ENCODE measurements around the gene SC5D. TPM values are rescaled to one million over a fixed set of nuclear protein-coding genes. Genes with fewer than 3 reads are reported as not detected.

SC5D gene
- total and polyA plus RNA-seq, 2 of the 8 experiments (the other 6 are each of a cell fraction or from before 2014, with no cell fraction given), result 73.9 to 90.3 TPM

DNA sequence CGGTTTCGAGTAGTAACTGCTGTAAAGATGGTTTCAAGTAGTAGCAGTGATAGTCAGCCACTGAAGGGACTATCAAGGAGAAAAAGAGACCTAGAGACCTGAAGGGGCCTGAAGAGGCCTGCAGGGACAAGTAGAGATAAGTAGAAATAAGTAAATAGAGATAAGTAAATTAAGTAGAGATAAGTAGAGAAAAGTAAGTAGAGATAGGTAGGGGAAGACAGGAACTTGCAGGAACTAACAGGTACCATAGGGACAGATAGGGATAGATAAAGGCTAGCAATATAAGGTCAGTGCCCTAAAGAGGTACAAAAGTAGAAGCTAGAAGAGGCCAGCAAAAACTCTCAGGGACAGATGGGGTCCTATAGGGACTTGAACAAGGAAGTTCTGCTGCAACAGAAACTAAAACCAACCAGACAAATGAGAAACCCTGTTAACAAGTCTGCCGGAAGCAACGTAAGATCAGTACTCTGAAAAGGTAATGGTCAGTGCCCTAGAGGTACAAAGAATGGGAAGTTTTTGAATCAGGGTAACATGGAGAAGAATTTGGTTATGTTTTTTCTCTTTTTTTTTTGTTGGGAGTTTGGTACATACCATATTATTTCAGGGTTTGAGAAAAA, 9.6 kb upstream of the SC5D start (continued):
- TF ChIP-seq, protein P1, sequence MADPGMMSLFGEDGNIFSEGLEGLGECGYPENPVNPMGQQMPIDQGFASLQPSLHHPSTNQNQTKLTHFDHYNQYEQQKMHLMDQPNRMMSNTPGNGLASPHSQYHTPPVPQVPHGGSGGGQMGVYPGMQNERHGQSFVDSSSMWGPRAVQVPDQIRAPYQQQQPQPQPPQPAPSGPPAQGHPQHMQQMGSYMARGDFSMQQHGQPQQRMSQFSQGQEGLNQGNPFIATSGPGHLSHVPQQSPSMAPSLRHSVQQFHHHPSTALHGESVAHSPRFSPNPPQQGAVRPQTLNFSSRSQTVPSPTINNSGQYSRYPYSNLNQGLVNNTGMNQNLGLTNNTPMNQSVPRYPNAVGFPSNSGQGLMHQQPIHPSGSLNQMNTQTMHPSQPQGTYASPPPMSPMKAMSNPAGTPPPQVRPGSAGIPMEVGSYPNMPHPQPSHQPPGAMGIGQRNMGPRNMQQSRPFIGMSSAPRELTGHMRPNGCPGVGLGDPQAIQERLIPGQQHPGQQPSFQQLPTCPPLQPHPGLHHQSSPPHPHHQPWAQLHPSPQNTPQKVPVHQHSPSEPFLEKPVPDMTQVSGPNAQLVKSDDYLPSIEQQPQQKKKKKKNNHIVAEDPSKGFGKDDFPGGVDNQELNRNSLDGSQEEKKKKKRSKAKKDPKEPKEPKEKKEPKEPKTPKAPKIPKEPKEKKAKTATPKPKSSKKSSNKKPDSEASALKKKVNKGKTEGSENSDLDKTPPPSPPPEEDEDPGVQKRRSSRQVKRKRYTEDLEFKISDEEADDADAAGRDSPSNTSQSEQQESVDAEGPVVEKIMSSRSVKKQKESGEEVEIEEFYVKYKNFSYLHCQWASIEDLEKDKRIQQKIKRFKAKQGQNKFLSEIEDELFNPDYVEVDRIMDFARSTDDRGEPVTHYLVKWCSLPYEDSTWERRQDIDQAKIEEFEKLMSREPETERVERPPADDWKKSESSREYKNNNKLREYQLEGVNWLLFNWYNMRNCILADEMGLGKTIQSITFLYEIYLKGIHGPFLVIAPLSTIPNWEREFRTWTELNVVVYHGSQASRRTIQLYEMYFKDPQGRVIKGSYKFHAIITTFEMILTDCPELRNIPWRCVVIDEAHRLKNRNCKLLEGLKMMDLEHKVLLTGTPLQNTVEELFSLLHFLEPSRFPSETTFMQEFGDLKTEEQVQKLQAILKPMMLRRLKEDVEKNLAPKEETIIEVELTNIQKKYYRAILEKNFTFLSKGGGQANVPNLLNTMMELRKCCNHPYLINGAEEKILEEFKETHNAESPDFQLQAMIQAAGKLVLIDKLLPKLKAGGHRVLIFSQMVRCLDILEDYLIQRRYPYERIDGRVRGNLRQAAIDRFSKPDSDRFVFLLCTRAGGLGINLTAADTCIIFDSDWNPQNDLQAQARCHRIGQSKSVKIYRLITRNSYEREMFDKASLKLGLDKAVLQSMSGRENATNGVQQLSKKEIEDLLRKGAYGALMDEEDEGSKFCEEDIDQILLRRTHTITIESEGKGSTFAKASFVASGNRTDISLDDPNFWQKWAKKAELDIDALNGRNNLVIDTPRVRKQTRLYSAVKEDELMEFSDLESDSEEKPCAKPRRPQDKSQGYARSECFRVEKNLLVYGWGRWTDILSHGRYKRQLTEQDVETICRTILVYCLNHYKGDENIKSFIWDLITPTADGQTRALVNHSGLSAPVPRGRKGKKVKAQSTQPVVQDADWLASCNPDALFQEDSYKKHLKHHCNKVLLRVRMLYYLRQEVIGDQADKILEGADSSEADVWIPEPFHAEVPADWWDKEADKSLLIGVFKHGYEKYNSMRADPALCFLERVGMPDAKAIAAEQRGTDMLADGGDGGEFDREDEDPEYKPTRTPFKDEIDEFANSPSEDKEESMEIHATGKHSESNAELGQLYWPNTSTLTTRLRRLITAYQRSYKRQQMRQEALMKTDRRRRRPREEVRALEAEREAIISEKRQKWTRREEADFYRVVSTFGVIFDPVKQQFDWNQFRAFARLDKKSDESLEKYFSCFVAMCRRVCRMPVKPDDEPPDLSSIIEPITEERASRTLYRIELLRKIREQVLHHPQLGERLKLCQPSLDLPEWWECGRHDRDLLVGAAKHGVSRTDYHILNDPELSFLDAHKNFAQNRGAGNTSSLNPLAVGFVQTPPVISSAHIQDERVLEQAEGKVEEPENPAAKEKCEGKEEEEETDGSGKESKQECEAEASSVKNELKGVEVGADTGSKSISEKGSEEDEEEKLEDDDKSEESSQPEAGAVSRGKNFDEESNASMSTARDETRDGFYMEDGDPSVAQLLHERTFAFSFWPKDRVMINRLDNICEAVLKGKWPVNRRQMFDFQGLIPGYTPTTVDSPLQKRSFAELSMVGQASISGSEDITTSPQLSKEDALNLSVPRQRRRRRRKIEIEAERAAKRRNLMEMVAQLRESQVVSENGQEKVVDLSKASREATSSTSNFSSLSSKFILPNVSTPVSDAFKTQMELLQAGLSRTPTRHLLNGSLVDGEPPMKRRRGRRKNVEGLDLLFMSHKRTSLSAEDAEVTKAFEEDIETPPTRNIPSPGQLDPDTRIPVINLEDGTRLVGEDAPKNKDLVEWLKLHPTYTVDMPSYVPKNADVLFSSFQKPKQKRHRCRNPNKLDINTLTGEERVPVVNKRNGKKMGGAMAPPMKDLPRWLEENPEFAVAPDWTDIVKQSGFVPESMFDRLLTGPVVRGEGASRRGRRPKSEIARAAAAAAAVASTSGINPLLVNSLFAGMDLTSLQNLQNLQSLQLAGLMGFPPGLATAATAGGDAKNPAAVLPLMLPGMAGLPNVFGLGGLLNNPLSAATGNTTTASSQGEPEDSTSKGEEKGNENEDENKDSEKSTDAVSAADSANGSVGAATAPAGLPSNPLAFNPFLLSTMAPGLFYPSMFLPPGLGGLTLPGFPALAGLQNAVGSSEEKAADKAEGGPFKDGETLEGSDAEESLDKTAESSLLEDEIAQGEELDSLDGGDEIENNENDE (IDR thresholded peaks at IDR 0.05; ENCODE audit: insufficient replicate concordance, low read length), result no peak
- TF ChIP-seq POLR2AphosphoS5 (IDR thresholded peaks at IDR 0.05; ENCODE audit: low read depth, low read length) (no peak), CREB1 (IDR thresholded peaks at IDR 0.05) (no peak), JUN (IDR thresholded peaks at IDR 0.05; ENCODE audit: low read depth, low read length) (no peak), SP4 (IDR thresholded peaks at IDR 0.05; ENCODE audit: low read length) (no peak), RFX5 (IDR thresholded peaks at IDR 0.05; ENCODE audit: borderline replicate concordance, low read depth, low read length) (no peak), NANOG (IDR thresholded peaks at IDR 0.05; ENCODE audit: insufficient read depth, low read depth, low read length, poor library complexity, severe bottlenecking) (no peak), USF2 (IDR thresholded peaks at IDR 0.05; ENCODE audit: low read length) (no peak), HDAC2 (IDR thresholded peaks at IDR 0.05; ENCODE audit: borderline replicate concordance in 1 of 2, low read depth in 2 of 2, low read length in 2 of 2) (no peak), TCF12 (IDR thresholded peaks at IDR 0.05; ENCODE audit: low read depth, low read length) (no peak)

Measured in H1 (cell line).